ENCODE results near the gene OR2AG1.

DNA sequence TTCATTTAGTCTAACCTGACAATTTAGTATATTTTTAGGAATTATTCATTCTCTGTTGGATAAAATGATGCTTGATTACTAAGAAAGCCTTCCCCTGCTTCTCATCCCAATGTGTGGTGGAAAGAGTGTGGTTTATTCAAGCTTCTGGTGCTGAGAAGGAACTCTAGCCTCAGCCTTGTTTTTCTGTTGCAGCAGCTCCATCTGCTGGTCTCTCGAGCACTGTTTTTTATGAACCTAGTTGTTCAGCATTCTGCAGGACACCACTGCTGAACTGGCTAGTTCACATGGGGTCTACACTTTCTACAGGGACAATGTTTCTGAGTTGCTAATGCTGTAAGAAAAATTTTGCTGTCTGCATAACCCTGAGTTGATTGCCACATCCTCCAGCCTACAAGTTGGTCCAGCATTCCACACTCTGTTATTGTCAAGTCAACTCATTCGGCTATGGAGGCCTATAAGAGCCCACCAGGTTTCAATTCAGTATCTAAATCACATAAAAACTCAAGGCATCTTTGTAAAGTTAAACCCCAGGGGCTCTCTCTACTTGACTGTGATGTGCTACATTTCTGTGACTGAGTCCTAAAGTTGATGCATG lies 25.4 kb upstream of the OR2AG1 start:
- TF ChIP-seq CTCF (conservative IDR thresholded peaks at IDR 0.05 in 1 of 2, IDR thresholded peaks at IDR 0.05 in 1 of 2; ENCODE audit: extremely low read depth in 1 of 2, insufficient read depth in 1 of 2, low read depth in 1 of 2, low read length in 2 of 2): peak; percentile 45 to 70
- TF ChIP-seq EZH2 (IDR thresholded peaks at IDR 0.05; ENCODE audit: borderline replicate concordance, low read length): no peak
